Testis (tissue), 2 donors: ENCODE measurements around the gene MRPS27.

Source experiments
- CTCF ChIP-seq, 3 experiments: fragments of 450-650 bp in 2 of 3; fragments of 200-600 bp in 1 of 3; sonication (generic) in 1 of 3; IDR thresholded peaks; one replicate each; pipeline ENCODE4 v1.5.1; 2016 to 2019; ENCODE audit warnings: antibody characterized with exemption in 3 of 3, mild to moderate bottlenecking in 2 of 3, moderate library complexity in 1 of 3
- POLR2A ChIP-seq: fragments of 450-650 bp; IDR thresholded peaks from one replicate; pipeline ENCODE4 v1.6.1; 2017; ENCODE audit warnings: antibody characterized with exemption, mild to moderate bottlenecking, moderate library complexity

GRCh38 chr5:72290356-72291133 lies 29.5 kb downstream of the MRPS27 start:
- TF ChIP-seq CTCF (IDR thresholded peaks at IDR 0.05) (no peak), POLR2A (no peak)
